Vagina (tissue), 2 donors: ENCODE data around the gene ROGDI.

ENCODE experiments used
- CTCF ChIP-seq, 3 experiments: fragments of 450-650 bp in 2 of 3; fragments of 200-600 bp in 1 of 3; sonication (generic) in 1 of 3; IDR thresholded peaks; one replicate each; pipeline ENCODE4 v1.5.1; 2017 to 2019; ENCODE audit warnings: antibody characterized with exemption in 3 of 3, mild to moderate bottlenecking in 2 of 3, moderate library complexity in 2 of 3
- POLR2A ChIP-seq, 2 donors: fragments of 450-650 bp; IDR thresholded peaks; one replicate each; pipeline ENCODE4 v1.6.1; 2017; ENCODE audit warnings: antibody characterized with exemption in 2 of 2, mild to moderate bottlenecking in 2 of 2, moderate library complexity in 2 of 2
- POLR2AphosphoS5 ChIP-seq, 2 donors: sonication (generic); formaldehyde crosslinking; IDR thresholded peaks; one replicate each; pipeline ENCODE4 v1.9.0; 2017; ENCODE audit warnings: antibody characterized with exemption in 2 of 2, mild to moderate bottlenecking in 2 of 2, low read depth in 1 of 2; ENCODE audit not compliant: insufficient read depth in 1 of 2

GRCh38 chr16:4746991-4747574 lies 55.4 kb downstream of the ROGDI start:
- TF ChIP-seq CTCF (IDR thresholded peaks at IDR 0.05) = no peak
- no peak for TF ChIP-seq POLR2A (IDR thresholded peaks at IDR 0.05)
- no peak for TF ChIP-seq POLR2AphosphoS5 (IDR thresholded peaks at IDR 0.05; ENCODE audit: insufficient read depth in 1 of 2, low read depth in 1 of 2)
